ENCODE data around the gene USP10.

USP10 gene, protein sequence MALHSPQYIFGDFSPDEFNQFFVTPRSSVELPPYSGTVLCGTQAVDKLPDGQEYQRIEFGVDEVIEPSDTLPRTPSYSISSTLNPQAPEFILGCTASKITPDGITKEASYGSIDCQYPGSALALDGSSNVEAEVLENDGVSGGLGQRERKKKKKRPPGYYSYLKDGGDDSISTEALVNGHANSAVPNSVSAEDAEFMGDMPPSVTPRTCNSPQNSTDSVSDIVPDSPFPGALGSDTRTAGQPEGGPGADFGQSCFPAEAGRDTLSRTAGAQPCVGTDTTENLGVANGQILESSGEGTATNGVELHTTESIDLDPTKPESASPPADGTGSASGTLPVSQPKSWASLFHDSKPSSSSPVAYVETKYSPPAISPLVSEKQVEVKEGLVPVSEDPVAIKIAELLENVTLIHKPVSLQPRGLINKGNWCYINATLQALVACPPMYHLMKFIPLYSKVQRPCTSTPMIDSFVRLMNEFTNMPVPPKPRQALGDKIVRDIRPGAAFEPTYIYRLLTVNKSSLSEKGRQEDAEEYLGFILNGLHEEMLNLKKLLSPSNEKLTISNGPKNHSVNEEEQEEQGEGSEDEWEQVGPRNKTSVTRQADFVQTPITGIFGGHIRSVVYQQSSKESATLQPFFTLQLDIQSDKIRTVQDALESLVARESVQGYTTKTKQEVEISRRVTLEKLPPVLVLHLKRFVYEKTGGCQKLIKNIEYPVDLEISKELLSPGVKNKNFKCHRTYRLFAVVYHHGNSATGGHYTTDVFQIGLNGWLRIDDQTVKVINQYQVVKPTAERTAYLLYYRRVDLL

DNA sequence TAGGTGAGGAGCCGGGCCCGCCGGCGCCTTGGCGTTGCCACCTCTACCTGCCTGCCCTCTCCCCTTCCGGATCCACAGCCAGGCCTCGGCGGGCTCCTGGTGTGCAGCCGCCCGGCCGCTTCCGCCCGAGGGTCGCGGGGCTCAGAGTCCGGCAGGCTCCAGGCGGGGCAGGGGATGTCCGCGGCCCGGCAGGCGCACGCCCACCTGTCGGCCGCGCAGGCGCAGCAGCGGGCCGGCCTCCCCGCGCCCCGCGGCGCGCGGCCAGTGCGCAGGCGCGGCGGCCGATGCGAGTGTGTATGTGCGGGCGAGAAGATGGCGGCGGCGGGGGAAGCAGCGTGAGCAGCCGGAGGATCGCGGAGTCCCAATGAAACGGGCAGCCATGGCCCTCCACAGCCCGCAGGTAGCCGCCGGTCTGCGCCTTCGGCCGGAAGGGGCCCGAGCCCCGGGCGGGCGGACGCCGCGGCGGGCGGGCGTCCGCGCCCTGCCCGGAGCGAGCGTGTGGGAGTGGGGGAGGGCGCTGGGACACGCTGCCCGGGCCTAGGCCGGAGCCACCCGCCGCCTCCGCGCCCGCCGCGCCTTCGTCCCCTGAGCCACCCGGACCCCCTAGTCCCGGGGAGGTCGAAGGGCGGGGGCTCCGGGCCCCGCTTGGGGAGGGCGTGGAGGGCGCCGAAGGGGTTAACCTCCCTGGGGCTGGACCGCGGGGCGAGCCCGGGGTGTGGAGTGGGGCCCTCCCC, at the start of gene USP10:
Gene USP10 (plus strand): TSS at position 289 of the 734 bp plus-strand sequence. CDS start 91 bp downstream, at position 380.
- no peak for FAIRE-seq

DNA sequence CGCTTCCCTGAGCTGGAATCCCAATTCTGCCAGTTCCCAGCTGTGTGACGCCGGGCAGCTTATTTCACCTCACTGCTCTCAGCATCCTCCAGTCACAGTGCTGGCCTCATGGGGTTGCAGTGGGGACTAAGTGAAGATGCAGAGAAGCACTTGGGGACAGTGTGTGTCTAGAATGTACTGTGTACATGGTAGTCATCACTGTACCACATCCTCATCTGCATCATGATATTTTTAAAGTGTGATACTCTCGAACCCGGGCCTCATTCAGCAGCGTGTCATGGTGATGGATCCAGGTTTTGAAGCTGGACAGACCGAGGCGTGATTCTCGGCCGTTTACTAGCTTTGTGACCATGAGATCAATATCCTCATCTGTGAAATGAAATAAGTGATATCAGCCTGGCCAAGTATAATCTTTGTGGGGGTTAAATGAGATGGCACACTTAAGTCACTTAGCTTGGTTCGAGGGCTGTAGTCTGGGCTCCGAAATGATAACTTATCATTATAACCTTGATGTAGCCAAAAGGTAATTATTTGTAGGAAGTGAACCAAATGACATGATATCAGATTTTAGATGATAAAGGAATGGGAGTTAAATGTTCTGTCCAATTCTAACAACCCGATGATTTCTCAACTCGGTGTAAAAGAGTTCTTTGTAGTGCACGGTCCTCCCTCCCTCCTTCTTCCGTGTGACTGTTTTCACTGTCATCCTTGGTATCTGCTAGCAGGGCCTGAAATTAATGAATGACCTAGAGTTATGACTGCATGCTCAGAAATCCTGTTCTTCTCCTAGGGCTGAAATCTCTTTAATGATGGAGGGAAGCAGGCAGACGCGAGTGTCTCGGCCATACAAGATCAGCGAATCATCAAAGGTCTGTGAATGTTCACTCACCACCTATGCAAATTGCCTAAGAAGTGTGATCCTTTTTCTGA, 49.5 kb upstream of the USP10 start:
- FAIRE-seq: no peak

DNA sequence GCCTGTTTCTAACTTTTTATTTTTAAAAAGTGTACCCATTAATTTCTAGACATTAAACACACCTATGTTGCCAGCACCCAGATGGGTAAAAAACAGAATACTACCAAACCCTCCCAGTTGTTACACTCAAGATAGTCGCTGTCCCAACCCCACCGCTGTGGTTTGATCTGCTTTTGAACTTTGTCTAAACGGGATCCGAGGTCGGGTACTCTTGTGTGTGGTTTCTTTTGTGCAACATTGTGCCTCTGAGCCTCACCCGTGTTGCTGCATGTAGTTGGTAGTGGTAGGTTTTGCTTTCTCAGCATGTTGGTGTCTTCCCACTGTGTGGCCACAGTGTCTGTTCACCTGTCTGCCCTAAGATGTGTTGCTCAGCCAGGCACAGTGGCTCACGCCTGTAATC, 47.2 kb upstream of the USP10 start:
- no peak for FAIRE-seq

DNA sequence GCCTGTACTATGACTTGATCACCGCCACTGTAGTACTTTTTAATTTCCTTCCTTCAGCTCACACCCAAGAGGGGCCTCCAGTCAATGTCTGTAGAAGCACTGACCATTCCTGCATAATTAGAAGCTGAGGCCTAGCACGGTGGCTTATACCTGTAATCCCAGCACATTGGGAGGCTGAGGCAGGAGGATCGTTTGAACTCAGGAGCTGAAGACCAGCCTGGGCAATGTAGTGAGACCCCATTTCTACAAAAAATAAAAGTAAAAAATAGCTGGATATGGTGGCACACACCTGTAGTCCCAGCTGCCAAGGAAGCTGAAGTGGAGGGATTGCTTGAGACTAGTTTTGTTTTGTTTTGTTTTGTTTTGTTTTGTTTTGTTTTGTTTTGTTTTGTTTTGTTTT, 45.6 kb upstream of the USP10 start:
- no peak for FAIRE-seq

DNA sequence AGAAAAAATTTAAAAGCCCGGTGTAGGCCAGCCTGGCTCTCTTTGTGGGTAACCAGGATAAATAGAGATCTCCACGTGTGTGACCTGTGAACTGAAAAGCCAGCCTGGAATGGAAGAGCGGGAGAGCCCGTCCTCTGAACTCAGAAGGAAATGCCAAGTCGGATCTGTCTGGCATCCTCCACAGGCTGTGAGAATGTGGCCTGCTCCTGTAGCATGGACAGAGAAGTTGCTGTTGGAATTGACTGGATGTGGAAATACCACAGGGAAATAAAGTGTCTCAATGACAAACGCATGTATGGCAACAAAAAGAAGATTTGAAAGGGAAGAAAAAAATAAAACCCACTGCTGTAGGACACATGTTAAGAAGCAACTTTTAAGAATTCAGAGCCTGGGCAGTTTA, 44.8 kb upstream of the USP10 start:
- FAIRE-seq: no peak

DNA sequence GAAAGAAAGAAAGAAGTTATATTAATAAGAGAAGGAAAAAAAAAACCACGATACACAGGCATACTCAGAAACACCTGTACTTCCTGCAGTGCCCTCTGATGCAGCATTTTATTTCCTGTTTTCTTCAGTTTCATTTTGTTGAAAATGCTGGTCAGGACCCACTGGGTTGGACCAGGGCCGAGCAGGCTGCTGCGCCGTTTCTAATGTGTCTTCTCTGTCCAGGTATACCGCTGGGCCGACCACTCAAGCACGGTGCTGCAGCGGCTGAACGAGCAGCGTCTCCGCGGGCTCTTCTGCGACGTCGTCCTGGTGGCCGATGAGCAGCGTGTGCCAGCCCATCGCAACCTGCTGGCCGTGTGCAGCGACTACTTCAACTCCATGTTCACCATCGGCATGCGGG, 43.2 kb upstream of the USP10 start:
- no peak for FAIRE-seq

DNA sequence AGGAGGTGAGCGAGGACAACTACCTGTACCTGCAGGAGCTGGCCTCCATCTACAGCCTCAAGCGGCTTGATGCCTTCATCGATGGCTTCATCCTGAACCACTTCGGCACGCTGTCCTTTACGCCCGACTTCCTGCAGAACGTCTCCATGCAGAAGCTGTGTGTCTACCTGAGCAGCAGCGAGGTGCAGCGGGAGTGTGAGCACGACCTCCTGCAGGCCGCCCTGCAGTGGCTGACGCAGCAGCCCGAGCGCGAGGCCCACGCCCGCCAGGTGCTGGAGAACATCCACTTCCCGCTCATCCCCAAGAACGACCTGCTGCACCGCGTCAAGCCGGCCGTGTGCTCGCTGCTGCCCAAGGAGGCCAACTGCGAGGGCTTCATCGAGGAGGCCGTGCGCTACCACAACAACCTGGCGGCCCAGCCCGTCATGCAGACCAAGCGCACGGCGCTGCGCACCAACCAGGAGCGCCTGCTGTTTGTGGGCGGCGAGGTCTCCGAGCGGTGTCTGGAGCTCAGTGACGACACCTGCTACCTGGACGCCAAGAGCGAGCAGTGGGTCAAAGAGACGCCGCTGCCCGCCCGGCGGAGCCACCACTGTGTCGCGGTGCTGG, 42.5 kb upstream of the USP10 start:
- no peak for FAIRE-seq

DNA sequence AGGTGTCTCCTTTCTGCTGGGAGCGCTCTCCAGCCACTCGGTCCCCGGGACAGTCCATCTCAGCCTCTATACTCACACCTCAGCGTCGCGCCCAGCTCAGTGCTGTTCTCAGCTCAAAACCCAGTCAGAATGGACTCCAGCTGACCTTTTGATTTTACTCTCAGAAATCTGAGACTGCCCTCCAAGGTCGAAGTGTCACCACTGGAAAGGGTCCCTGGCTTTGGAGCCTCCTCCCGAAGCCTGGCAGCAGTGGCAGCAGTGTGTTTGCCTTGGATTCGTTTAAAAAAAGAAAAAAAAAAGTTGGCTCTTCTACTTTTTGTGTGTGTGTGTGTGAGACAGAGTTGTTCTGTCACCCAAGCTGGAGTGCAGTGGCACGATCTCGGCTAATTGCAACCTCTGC, 41.1 kb upstream of the USP10 start:
- FAIRE-seq: no peak

DNA sequence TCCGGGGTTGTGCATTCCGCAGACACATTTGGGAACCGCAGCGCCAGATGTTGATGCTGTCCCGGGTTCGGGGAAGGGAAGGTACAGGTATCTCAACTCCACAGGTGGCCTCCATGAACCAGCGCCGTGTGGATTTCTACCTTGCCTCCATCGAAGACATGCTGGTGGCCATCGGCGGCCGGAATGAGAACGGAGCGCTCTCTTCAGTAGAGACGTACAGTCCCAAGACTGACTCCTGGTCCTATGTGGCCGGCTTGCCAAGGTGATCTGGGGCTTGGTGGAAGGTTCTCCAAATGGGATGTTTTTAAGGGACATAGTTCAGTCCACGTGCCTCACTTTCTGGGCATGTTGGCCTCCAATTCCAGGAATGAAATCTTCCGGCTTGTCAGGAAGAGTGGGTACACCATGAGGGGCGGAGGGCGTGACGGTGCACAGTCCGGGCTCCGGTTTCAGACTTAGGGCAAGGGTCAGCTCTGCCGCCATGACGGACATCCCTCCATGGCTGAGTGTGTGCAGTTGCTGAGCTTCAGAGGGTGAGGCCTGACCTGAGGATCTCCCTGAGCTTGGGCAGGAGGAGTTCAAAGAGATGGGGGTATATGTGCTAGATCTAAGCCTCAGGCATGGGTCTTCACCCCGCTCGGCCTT, 40.0 kb upstream of the USP10 start:
- FAIRE-seq: no peak

DNA sequence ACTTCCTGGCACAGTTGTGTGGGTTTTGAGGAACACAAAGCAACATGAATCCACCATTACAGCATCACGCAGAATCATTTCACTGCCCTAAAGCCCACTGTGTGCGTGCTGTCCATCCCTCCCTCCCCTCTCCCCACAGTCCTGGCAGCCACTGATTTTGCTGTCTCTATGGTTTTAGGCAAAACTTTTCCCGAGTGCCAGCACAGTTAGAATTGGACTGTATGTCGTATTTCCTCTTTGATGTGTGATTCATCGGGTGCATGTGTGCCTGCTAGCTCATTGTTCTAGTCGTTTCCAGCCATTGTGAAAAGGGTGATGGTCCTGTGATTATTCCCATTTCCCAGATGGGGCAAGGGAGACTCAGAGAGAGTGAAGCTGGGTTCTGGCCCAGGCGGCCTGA, 38.8 kb upstream of the USP10 start:
- FAIRE-seq: no peak

DNA sequence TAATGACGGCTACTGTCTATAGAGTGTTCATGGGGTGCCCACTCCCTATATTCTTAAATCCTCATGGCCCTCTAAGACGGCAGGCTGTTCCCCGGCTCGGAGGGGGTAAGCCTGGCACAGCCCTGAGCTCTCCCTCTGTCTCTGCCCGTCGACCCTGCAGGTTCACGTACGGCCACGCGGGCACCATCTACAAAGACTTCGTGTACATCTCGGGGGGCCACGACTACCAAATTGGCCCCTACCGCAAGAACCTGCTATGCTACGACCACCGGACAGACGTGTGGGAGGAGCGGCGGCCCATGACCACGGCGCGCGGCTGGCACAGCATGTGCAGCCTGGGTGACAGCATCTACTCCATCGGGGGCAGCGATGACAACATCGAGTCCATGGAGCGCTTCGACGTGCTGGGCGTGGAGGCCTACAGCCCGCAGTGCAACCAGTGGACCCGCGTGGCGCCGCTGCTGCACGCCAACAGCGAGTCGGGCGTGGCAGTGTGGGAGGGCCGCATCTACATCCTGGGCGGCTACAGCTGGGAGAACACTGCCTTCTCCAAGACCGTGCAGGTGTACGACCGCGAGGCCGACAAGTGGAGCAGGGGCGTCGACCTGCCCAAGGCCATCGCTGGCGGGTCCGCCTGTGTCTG, 38.3 kb upstream of the USP10 start:
- FAIRE-seq: no peak

DNA sequence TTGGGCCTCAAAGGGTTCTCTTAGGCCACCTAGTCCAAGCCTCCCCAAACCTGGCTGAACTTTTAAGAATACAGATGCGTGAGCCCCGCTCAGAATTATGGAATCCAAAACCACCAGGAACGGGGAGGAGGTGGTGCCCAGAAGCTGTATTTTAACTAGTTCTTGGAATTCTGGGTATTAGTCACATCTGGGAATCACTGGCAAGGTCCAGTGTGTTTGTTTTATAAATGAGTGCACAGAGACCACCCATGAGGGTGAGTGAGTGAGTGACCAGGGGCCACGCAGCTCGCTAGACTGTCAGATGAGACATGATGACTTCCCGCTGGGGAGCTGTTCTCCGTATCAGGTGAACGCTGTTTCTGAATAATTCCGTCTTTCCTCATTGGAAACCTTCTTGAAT, 37.3 kb upstream of the USP10 start:
- FAIRE-seq: no peak

DNA sequence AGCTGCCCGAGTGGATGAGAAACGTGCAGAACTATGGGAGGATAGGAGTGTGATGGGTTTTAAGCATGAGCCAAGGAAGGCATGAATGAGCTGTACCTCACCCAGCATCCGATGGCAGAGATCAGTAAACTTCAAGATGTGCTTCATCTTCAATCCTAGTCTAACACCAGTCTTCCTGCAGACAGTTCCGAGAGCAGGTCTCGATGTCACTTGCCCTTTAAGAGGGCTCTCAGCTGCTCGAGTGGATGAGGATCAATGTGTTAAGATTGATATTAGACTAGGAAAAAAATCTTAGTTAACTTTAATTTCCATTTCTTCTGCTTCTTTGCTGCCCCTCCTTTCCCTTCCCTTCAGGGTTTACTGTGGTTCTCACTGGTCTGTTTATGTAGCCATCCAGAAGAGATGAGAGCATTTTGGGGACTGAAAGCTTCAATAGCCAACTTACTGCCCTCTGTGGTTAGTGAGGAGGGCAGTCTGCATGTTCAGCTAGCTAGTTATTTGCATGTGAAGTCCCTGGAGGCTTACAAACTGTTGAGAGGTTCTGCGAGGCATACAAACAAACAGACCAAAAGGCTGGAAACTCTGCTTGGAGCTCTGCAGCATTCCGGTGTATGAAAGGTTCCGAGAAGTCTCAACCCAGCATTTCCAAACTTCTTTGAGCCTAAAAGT, 36.2 kb upstream of the USP10 start:
- no peak for FAIRE-seq

DNA sequence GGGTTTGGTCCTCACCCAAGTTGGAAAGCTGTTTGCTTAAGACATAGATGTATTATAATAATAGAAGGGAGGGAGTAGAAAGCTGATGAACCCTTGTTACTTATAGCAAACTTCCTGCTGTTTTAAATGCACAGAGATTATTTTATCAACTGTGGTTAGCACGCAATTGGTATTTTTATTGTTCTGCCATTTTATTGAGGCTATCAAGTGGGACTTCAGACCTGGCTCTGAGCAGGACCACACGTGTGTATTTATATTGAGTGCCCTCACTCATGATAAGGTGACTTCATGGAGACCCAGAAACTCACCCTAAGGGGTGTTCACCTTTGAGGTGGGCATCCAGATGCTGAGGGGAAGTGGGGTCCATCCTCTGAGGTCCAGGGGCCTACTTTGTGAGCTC, 34.4 kb upstream of the USP10 start:
- FAIRE-seq: no peak

DNA sequence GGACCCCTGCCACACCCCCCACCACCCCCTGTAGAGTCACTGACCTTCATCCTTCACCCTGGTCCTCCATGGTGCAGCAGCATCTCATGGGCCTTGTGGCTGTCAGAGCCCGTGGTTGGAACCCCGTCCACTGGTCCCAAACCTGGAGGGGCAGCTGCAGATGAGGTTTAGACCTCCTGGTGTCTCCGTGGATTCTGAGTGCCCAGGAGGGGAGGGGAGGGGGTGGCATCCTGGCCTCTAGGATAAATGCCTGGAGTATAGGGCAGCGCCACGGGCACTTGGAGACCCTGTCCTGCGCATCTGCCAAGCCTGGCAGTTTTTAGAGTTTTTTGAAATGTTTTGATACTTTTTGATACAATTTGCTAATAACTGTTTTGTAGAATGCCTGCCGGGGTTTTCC, 34.0 kb upstream of the USP10 start:
- FAIRE-seq: no peak

DNA sequence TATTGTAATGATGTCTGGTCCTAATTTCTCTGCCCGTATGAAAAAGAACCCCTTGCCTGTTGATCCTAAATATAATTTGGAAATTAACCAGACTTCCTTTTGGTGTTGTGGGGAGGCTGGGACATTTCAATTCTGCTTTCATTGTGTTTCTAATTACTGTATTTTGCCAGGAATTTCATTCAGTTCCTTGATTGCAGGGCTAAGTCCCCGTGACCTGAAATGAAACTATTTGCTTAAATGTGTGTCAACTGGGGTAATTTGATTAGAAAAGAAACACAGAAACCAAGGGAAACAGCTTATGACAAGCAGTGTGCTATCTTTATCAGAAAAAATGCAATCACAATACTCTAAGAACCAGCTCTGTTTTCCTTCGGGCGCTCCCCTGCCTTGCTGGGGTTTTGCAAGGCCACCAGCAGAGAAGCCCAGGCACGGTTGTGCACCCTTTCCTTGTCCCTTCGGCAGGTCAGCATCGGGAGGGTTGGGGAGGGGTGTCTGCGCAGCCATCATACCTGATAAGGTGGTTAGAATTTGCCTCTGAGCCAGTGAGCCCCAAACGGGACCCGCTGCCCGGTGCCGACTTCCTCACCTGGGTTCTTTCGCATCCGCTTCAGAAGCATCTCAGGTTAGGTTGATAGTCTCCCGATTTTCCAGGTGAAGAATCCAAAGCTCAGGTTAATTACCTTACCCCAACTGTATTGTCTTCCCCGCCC, 32.0 kb upstream of the USP10 start:
- no peak for FAIRE-seq

DNA sequence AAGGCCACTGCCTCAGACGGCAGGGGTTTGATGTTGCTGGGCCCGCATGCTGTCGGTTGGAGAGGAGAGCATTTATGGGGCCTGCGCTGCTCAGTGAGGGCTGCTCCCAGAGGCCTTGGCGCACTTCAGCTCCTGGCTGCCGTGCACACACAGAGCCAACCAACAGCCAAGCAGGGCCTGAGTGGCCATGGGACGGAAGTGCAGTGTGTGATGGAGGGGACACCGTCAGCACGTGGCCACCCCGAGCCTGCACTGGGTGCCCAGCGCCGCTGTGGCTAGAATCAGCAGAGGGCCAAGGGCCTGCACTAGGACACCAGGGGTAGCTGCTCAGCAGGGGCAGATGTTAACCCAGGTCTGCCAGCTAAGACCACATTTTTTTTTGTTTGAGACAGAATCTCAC, 29.7 kb upstream of the USP10 start:
- no peak for FAIRE-seq

DNA sequence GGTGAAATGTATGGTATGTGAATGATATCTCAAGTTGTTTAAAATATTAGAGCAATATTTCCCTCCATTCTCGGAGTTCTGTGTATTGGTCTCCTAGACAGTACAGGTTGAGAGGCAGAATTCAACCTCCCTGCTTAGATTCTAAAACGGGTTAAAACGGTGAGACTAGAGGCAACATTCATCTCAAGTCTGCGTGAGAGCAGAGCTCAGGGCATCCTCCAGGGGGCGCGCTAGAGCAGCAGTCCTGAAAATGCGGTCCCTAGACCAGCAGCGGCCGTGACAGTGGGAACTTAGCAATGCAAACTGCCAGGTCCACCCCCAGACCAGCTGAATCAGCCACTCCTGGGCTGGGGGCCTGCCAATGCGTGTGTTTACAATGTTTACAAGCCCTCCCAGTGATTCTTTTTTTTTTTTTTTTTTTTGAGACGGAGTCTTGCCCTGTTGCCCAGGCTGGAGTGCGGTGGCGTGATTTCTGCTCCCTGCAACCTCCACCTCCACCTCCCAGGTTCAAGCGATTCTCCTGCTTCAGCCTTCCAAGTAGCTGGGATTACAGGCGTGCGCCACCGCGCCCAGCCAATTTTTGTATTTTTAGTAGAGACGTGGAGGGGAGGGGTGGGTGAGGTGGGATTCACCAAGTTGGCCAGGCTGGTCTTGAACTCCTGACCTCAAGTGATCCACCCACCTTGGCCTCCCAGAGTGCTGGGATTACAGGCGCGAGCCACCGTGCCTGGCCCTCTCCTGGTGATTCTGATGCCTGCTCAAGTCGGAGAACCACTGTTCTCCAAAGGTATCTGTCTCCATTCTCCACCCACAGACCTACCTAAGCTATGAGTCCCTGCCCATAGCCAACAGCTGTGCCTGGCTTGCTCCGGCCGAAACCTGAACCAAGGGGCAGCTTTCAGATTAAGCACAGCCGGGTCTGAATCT, 27.3 kb upstream of the USP10 start:
- FAIRE-seq: no peak

DNA sequence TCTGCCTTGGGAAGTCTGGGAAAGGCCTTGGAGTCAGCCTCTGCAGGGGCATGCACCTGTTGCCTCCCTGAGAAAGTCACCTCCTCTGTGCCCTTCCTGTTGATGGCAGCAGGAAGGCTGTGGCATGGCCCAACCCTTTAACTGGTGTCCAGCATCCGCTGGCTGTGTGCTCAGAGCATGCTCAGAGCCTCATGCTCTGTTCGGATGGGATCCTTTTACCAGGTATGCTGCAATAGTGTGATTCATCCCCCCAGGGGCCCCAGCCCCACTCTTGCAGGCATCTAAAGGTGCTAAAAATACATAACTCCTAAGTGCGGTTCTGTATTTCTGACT, 26.6 kb upstream of the USP10 start:
- no peak for FAIRE-seq

Data from islet of Langerhans (tissue), 1 donor.